Keratinocyte (primary cell): ENCODE results near the gene GTF3C1. TPM values are rescaled to one million over a fixed set of nuclear protein-coding genes. Genes with fewer than 3 reads are reported as not detected.

Source experiments
- DNase-seq: peaks from one replicate; pipeline ENCODE4 v3.0.0-alpha.2; 2011; ENCODE audit warnings: low read depth, missing footprints, low spot score
- FAIRE-seq: peaks from 2 replicates; lab custom pipeline; 2011; peaks lifted over from hg19 to GRCh38; lab: Jason Lieb, UNC
- H2AFZ ChIP-seq: 2 replicates; pipeline ENCODE4 v1.6.0; 2012; ENCODE audit warnings: low read length, control low read depth, inconsistent platforms; ENCODE audit not compliant: control insufficient read depth
- H3K27ac ChIP-seq: 2 replicates; pipeline ENCODE4 v1.5.1; 2011; ENCODE audit warnings: low read length; ENCODE audit not compliant: control insufficient read depth, insufficient read depth
- H3K27me3 ChIP-seq: 3 replicates; pipeline ENCODE4 v1.6.0; 2011; ENCODE audit warnings: low read length; ENCODE audit not compliant: control insufficient read depth, insufficient read depth; ENCODE audit errors: extremely low read depth
- H3K36me3 ChIP-seq, 2 experiments: 2 replicates in 1 of 2; 3 replicates in 1 of 2; pipeline ENCODE4 v1.5.1; 2011; ENCODE audit warnings: low read length in 2 of 2, mild to moderate bottlenecking in 1 of 2; ENCODE audit not compliant: control insufficient read depth in 2 of 2, insufficient read depth in 2 of 2; ENCODE audit errors: extremely low read depth in 1 of 2
- H3K4me1 ChIP-seq: 3 replicates; pipeline ENCODE4 v1.5.1; 2011; ENCODE audit warnings: low read length; ENCODE audit not compliant: control insufficient read depth, insufficient read depth; ENCODE audit errors: extremely low read depth
- H3K4me2 ChIP-seq: 3 replicates; pipeline ENCODE4 v1.6.0; 2011; ENCODE audit warnings: low read depth, low read length; ENCODE audit not compliant: control insufficient read depth, insufficient read depth; ENCODE audit errors: extremely low read depth
- H3K4me3 ChIP-seq, 3 experiments: fragments of 200-600 bp in 1 of 3; sonication (generic) in 1 of 3; 2 replicates in 2 of 3; 3 replicates in 1 of 3; pipeline ENCODE4 v1.5.1; 2011 to 2016; ENCODE audit warnings: low read length in 3 of 3, mild to moderate bottlenecking in 3 of 3, control low read depth in 2 of 3, inconsistent platforms in 1 of 3, low read depth in 1 of 3, mixed read lengths in 1 of 3, mixed run types in 1 of 3, moderate library complexity in 1 of 3; ENCODE audit not compliant: control insufficient read depth in 2 of 3, insufficient read depth in 2 of 3; ENCODE audit errors: extremely low read depth in 1 of 3
- H3K79me2 ChIP-seq: 2 replicates; pipeline ENCODE4 v1.6.0; 2012; ENCODE audit warnings: low read length; ENCODE audit not compliant: control insufficient read depth, insufficient read depth
- H3K9ac ChIP-seq: 3 replicates; pipeline ENCODE4 v1.6.0; 2011; ENCODE audit warnings: low read length; ENCODE audit not compliant: control insufficient read depth, insufficient read depth; ENCODE audit errors: extremely low read depth
- H3K9me1 ChIP-seq: 3 replicates; pipeline ENCODE4 v1.6.0; 2011; ENCODE audit warnings: low read length; ENCODE audit not compliant: control insufficient read depth, insufficient read depth; ENCODE audit errors: extremely low read depth
- H3K9me3 ChIP-seq: 2 replicates; pipeline ENCODE4 v1.5.1; 2012; ENCODE audit warnings: low read depth, low read length; ENCODE audit not compliant: control insufficient read depth
- H4K20me1 ChIP-seq: 3 replicates; pipeline ENCODE4 v1.6.0; 2011; ENCODE audit warnings: low read length; ENCODE audit not compliant: control insufficient read depth, insufficient read depth; ENCODE audit errors: extremely low read depth
- EZH2 ChIP-seq: IDR thresholded peaks from one replicate; pipeline ENCODE4 v1.6.1; 2012; ENCODE audit warnings: inconsistent platforms, mild to moderate bottlenecking, low read length, moderate library complexity
- dilution Hi-C: fragments of 300-500 bp; cut with MboI; formaldehyde crosslinking; loops from one replicate; pipeline ENCODE4 v1.7.0; 2020; ENCODE audit warnings: low sequenced_read_pairs; ENCODE audit not compliant: extremely low pct_ligation_motif_present
- polyA plus RNA-seq, 5 experiments: library from polyadenylated mRNA; depleted of rRNA in 3 of 5; stranded (reverse) in 3 of 5; stranded (forward) in 1 of 5; unstranded in 1 of 5; fragments of >200 nt; gene quantifications; 1 replicate in 1 of 5; 2 replicates in 3 of 5; 3 replicates in 1 of 5; pipeline versions ENCODE4 v1.2.1 to v1.2.3, GENCODE V29; 2011 to 2012; ENCODE audit warnings: missing spikeins in 2 of 5, low read depth in 1 of 5, low replicate concordance in 1 of 5
- TF ChIP-seq, protein P1 (sequence below), 3 experiments: IDR thresholded peaks in 1 of 3; conservative IDR thresholded peaks in 1 of 3; optimal IDR thresholded peaks in 1 of 3; 2 replicates in 2 of 3; 3 replicates in 1 of 3; pipeline versions ENCODE3 to v1.5.1; 2011; ENCODE audit warnings: low read length in 3 of 3, mild to moderate bottlenecking in 3 of 3, moderate library complexity in 2 of 3, control low read depth in 1 of 3, inconsistent platforms in 1 of 3; ENCODE audit not compliant: insufficient read depth in 2 of 3; ENCODE audit errors: extremely low read depth in 1 of 3

Gene GTF3C1
- polyA plus RNA-seq, 1 donor (not counting 4 experiments of a cell fraction or from before 2014, with no cell fraction given): 23.5 TPM

DNA sequence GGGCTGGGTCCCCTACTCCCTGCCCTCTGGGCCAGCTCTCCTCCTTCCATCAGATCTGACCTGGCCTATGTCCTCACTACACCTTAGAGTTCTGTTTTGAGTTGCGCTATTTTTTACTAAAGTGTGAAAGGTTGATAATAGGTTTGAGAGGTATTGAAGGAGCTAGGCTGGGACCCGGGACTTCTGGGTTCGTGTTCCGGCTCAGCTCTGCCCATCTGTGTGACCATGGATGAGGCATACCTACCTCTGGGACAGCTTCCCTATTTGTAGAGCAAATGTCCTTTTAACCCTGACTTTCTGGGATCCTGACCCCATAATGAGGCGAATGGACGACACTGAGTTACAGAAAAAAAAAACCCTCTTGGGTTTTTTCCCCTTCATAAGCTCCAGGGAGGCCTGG, 111.8 kb downstream of the GTF3C1 start:
- no peak for TF ChIP-seq EZH2
- TF ChIP-seq, protein P1, sequence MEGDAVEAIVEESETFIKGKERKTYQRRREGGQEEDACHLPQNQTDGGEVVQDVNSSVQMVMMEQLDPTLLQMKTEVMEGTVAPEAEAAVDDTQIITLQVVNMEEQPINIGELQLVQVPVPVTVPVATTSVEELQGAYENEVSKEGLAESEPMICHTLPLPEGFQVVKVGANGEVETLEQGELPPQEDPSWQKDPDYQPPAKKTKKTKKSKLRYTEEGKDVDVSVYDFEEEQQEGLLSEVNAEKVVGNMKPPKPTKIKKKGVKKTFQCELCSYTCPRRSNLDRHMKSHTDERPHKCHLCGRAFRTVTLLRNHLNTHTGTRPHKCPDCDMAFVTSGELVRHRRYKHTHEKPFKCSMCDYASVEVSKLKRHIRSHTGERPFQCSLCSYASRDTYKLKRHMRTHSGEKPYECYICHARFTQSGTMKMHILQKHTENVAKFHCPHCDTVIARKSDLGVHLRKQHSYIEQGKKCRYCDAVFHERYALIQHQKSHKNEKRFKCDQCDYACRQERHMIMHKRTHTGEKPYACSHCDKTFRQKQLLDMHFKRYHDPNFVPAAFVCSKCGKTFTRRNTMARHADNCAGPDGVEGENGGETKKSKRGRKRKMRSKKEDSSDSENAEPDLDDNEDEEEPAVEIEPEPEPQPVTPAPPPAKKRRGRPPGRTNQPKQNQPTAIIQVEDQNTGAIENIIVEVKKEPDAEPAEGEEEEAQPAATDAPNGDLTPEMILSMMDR (optimal IDR thresholded peaks at IDR 0.05 in 1 of 3, IDR thresholded peaks at IDR 0.05 in 1 of 3, conservative IDR thresholded peaks at IDR 0.05 in 1 of 3; ENCODE audit: extremely low read depth in 1 of 3, insufficient read depth in 2 of 3, low read length in 3 of 3): no peak
- no peaks in the 10 kb centered on the region for H3K36me3 ChIP-seq
- no peaks in the 10 kb centered on the region for H3K27me3 ChIP-seq
- H3K9ac ChIP-seq: no peak overlapping the region
- H4K20me1 ChIP-seq: no peaks in the 10 kb centered on the region
- no peak overlapping the region for H3K4me3 ChIP-seq
- H3K79me2 ChIP-seq: no peaks in the 10 kb centered on the region
- peaks cover 2% of the 10 kb centered on the region for H3K4me1 ChIP-seq
- FAIRE-seq (no peak), DNase-seq (no peak)
- H3K27ac ChIP-seq: no peak overlapping the region
- H3K9me1 ChIP-seq: no peaks in the 10 kb centered on the region
- H2AFZ ChIP-seq: no peak overlapping the region
- dilution Hi-C loops: no loop called here
- no peaks in the 10 kb centered on the region for H3K9me3 ChIP-seq
- no peak overlapping the region for H3K4me2 ChIP-seq

DNA sequence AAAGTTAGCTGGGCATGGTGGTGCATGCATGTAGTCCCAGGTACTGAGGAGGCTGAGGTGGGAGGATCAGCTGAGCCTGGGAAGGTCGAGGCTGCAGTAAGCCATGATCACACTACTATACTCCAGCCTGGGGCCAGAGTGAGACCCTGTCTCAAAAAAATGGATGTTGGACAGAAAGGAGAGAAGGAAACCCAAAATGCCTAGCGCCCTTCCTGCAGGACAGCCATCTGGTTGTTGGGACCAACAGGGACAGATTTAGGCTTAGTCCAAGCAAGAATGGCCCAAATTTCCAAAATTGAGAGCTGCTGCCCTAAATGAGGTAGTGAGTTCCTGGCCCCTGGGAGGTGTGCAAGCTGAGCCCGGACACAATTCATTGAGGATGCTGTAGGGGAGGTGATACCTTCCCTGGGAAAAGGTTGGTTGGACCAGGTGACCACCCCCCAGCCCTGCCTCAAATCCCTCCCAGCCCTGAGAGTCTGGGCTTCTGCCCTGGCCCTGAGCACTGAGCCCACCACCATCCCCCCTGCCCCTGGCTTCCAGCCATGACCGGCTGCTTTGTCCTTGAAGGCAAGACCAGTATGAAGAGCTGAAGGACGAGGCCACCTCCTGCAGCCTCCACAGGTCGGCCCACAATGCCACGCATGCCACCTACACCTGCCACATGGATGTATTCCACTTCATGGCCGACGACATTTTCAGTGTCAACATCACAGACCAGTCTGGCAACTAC, 112.6 kb downstream of the GTF3C1 start:
- TF ChIP-seq, protein P1 (optimal IDR thresholded peaks at IDR 0.05 in 1 of 3, IDR thresholded peaks at IDR 0.05 in 1 of 3, conservative IDR thresholded peaks at IDR 0.05 in 1 of 3; ENCODE audit: extremely low read depth in 1 of 3, insufficient read depth in 2 of 3, low read length in 3 of 3): no peak
- no peak for TF ChIP-seq EZH2
- H4K20me1 ChIP-seq: no peaks in the 10 kb centered on the region
- no peak overlapping the region for H3K4me3 ChIP-seq
- H3K79me2 ChIP-seq: no peaks in the 10 kb centered on the region
- no peak overlapping the region for H2AFZ ChIP-seq
- no peaks in the 10 kb centered on the region for H3K36me3 ChIP-seq
- dilution Hi-C loops: no loop called here
- no peaks in the 10 kb centered on the region for H3K9me1 ChIP-seq
- H3K27me3 ChIP-seq: no peaks in the 10 kb centered on the region
- no peak overlapping the region for H3K9ac ChIP-seq
- DNase-seq (no peak), FAIRE-seq (no peak)
- H3K27ac ChIP-seq: no peak overlapping the region
- no peaks in the 10 kb centered on the region for H3K9me3 ChIP-seq
- H3K4me1 ChIP-seq: peaks cover 11% of the 10 kb centered on the region
- H3K4me2 ChIP-seq: no peak overlapping the region
